ENCODE data around the gene PLCB1. TPM values are rescaled to one million over a fixed set of nuclear protein-coding genes. Genes with fewer than 3 reads are reported as not detected.

PLCB1 gene
- polyA plus RNA-seq, 1 donor (not counting 4 experiments of a cell fraction or from before 2014, with no cell fraction given): 0.37 TPM

GRCh38 chr20:8213270-8213669, 81.2 kb downstream of the PLCB1 start:
- H3K36me3 ChIP-seq (ENCODE audit: control insufficient read depth in 2 of 2, extremely low read depth in 1 of 2, insufficient read depth in 2 of 2, low read length in 2 of 2): no peaks in the 10 kb centered on the region
- H3K9me3 ChIP-seq (ENCODE audit: control insufficient read depth, low read depth, low read length): no peaks in the 10 kb centered on the region
- no peak overlapping the region for H2AFZ ChIP-seq (ENCODE audit: control insufficient read depth, low read length)
- H4K20me1 ChIP-seq (ENCODE audit: control insufficient read depth, extremely low read depth, insufficient read depth, low read length): no peaks in the 10 kb centered on the region
- no peak overlapping the region for H3K9ac ChIP-seq (ENCODE audit: control insufficient read depth, extremely low read depth, insufficient read depth, low read length)
- dilution Hi-C loops (cut with MboI; ENCODE audit: extremely low pct_ligation_motif_present, low sequenced_read_pairs): no loop called here
- H3K79me2 ChIP-seq (ENCODE audit: control insufficient read depth, insufficient read depth, low read length): no peaks in the 10 kb centered on the region
- DNase-seq (ENCODE audit: low read depth, low spot score): no peak
- TF ChIP-seq CTCF (optimal IDR thresholded peaks at IDR 0.05 in 1 of 3, IDR thresholded peaks at IDR 0.05 in 1 of 3, conservative IDR thresholded peaks at IDR 0.05 in 1 of 3; ENCODE audit: extremely low read depth in 1 of 3, insufficient read depth in 2 of 3, low read length in 3 of 3): no peak
- TF ChIP-seq EZH2 (IDR thresholded peaks at IDR 0.05; ENCODE audit: low read length): no peak
- H3K27ac ChIP-seq (ENCODE audit: control insufficient read depth, insufficient read depth, low read length): no peak overlapping the region
- no peak for FAIRE-seq
- no peaks in the 10 kb centered on the region for H3K27me3 ChIP-seq (ENCODE audit: control insufficient read depth, extremely low read depth, insufficient read depth, low read length)
- H3K4me3 ChIP-seq (ENCODE audit: control insufficient read depth in 2 of 3, extremely low read depth in 1 of 3, insufficient read depth in 2 of 3, low read depth in 1 of 3, low read length in 3 of 3): no peak overlapping the region
- no peaks in the 10 kb centered on the region for H3K9me1 ChIP-seq (ENCODE audit: control insufficient read depth, extremely low read depth, insufficient read depth, low read length)
- no peak overlapping the region for H3K4me2 ChIP-seq (ENCODE audit: control insufficient read depth, extremely low read depth, insufficient read depth, low read depth, low read length)
- no peaks in the 10 kb centered on the region for H3K4me1 ChIP-seq (ENCODE audit: control insufficient read depth, extremely low read depth, insufficient read depth, low read length)

GRCh38 chr20:8213831-8214587, 81.9 kb downstream of the PLCB1 start:
- Histone ChIP-seq H3K4me1 (ENCODE audit: control insufficient read depth, extremely low read depth, insufficient read depth, low read length) (no peaks in the 10 kb centered on the region), H3K79me2 (ENCODE audit: control insufficient read depth, insufficient read depth, low read length) (no peaks in the 10 kb centered on the region), H3K36me3 (ENCODE audit: control insufficient read depth in 2 of 2, extremely low read depth in 1 of 2, insufficient read depth in 2 of 2, low read length in 2 of 2) (no peaks in the 10 kb centered on the region), H3K4me3 (ENCODE audit: control insufficient read depth in 2 of 3, extremely low read depth in 1 of 3, insufficient read depth in 2 of 3, low read depth in 1 of 3, low read length in 3 of 3) (no peak overlapping the region), H4K20me1 (ENCODE audit: control insufficient read depth, extremely low read depth, insufficient read depth, low read length) (no peaks in the 10 kb centered on the region), H3K9ac (ENCODE audit: control insufficient read depth, extremely low read depth, insufficient read depth, low read length) (no peak overlapping the region), H3K27me3 (ENCODE audit: control insufficient read depth, extremely low read depth, insufficient read depth, low read length) (no peaks in the 10 kb centered on the region), H3K9me3 (ENCODE audit: control insufficient read depth, low read depth, low read length) (no peaks in the 10 kb centered on the region), H2AFZ (ENCODE audit: control insufficient read depth, low read length) (no peak overlapping the region), H3K4me2 (ENCODE audit: control insufficient read depth, extremely low read depth, insufficient read depth, low read depth, low read length) (no peak overlapping the region), H3K9me1 (ENCODE audit: control insufficient read depth, extremely low read depth, insufficient read depth, low read length) (no peaks in the 10 kb centered on the region), H3K27ac (ENCODE audit: control insufficient read depth, insufficient read depth, low read length) (no peak overlapping the region)
- TF ChIP-seq EZH2 (IDR thresholded peaks at IDR 0.05; ENCODE audit: low read length) (no peak), CTCF (optimal IDR thresholded peaks at IDR 0.05 in 1 of 3, IDR thresholded peaks at IDR 0.05 in 1 of 3, conservative IDR thresholded peaks at IDR 0.05 in 1 of 3; ENCODE audit: extremely low read depth in 1 of 3, insufficient read depth in 2 of 3, low read length in 3 of 3) (no peak)
- dilution Hi-C loops (cut with MboI; ENCODE audit: extremely low pct_ligation_motif_present, low sequenced_read_pairs): no loop called here
- no peak for FAIRE-seq
- no peak for DNase-seq (ENCODE audit: low read depth, low spot score)

Measured in keratinocyte (primary cell).